Inflammatory macrophage treated with lipopolysaccharide for 4 hours (primary cell): Measurements from ENCODE around the gene AFAP1L1.

Source experiments
- DNase-seq: peaks from one replicate; pipeline ENCODE4 v3.0.0-alpha.2; 2020

Gene AFAP1L1

DNA sequence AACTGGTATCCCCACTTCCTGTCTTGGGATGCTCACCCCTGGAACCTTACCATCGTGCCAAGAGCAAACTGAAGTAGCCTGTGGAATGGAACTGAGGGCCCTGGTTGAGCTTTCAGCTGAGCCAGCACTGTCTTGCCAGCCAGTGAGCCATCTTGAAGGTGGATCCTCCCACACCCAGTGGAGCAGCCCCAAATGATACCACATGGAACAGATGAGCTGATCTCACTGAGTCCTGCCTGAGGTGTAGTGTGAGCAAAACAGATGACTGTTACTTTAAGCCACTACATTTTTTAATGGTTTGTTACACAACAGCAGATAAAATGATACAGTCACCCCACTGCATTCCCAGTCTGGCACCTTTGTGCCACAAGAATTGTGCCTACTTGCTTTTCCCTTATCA is 84.0 kb downstream of the AFAP1L1 start:
- no peak for DNase-seq

DNA sequence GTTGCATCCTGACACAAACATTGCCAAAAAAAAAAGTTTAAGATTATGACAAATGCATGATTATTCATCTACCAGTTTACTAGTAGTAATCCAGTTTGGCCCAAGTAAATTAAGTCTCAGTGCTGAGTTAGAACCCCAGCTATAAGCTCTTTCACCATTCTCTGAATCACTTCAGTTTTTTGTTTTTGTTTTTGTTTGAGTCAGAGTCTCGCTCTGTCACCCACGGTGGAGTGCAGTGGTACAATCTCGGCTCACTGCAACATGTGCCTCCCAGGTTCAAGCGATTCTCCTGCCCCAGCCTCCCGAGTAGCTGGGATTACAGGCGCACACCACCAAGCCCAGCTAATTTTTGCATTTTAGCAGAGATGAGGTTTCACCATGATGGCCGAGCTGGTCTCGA is 84.7 kb downstream of the AFAP1L1 start:
- peak; percentile 7 for DNase-seq

DNA sequence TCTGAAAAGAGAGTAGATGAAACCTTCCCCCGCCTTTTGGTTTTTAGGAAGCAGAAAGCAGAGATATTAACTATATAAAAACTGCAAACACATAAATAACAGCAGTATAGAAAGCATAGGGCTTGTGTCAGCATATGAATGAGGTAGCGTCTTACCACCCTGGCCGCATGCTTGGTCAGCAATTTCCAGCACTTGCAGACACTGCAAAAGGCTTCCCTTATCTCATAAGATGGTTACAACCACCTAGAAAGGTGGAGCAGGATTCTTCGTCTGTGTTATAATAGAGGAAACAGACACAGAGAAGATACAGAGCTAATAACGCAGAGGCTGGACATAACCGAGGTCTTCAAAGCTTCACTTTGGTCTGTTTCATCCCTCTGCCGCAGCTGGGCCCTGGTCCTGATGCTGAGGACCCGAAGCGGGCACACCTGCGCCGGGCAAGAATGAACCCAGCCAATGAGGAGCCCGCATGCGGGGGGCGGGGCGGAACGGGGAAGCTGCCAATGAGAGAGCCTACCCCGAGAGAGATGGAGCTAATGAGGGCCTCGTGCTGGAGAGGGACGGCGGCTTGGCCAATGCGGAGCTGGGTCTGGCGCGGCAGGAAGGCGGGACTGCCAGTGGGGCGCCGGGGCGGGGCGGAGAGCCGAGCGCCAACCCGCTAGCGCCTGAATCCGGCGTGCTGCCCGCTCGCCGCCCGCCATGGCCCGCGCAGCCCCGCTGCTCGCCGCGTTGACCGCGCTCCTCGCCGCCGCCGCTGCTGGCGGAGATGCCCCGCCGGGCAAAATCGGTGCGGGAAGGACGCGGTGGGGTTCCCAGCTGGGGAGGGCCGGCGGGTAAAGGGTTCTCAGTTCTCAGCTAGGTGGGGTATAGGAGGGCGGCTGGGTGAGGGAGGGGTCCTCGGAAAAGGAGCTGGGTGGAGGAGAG is 86.0 kb downstream of the AFAP1L1 start, which contains the start of gene PCYOX1L:
TSS of gene PCYOX1L (plus strand) at position 677 of the 924 bp plus-strand sequence. CDS start at position 700, 23 bp downstream.
- peak; percentile 95 for DNase-seq

DNA sequence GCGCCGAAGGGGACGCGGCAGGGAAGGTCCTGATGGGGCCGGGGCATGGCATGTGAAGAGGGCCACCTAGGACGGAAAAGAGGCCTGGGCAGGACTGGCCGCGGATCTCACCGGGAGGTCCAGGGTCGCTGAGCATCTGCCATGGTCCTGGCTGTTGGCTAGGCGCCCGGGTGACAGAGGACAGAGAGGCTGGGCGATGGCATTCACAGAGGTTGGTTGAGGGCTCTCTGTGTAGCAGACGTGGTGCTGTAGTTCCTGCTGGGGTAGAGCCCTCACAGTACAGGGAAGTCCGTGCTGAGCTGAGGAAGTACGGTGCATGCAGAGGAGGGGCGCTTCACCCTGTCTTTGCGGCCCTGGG is 86.6 kb downstream of the AFAP1L1 start:
- peak; percentile 40 for DNase-seq

DNA sequence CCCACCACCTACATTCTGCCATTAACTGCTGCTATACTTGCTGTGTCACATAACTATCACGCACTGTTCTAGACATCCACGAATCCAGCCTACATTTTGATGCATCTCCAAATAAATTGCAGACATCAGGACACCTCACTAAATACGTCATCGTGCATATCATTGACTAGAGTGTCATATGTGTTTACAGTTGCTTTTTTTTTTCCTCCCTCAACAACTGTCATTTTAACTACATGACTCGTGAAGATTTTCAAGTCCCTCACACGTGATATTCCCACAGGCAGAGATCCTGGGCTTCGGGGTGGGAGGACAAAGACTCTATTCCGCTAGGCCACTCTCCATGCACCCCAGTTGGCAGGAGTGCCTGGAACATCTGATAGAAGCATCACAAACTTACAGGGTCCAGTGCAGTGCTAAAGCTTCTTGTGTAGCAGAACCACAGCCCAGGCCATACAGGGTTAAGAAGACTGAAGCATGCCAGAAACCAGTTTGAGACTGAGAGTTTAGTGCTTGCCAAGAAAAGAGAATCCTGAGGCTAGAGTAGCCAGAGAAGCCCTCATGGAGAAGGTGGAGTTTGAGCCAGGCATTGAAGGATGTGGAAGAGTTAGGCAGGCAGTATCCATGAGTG is 87.3 kb downstream of the AFAP1L1 start:
- no peak for DNase-seq

DNA sequence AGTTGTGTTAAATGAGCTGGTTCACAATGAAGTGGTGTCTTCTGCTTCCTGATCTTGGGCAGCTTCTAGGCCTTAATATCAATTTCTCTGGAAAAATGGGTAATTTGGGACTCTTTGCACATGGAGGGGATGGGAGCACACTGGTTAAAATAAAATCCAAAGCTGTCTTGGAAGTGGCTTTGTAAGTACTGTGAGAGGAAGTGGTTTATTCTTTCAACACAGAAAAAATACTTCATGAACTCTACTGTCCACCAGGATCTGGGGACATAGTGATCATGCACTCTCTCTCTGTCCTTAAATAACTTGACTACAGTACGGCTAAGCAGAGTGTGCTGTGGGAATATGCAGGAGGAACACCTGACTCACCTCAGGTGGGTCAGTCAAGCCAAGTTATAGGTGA is 88.6 kb downstream of the AFAP1L1 start:
- DNase-seq: peak; percentile 22

DNA sequence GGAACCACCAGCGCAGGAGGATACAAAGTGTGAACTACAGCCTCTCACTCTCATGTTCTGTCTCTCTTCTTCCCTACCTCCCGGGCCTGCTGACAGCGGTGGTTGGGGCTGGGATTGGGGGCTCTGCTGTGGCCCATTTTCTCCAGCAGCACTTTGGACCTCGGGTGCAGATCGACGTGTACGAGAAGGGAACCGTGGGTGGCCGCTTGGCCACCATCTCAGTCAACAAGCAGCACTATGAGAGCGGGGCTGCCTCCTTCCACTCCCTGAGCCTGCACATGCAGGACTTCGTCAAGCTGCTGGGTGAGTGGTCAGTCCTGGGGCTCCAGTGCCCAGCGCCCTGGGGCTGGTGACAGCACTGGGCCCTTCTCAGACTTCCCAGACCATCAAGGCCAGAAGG is 90.9 kb downstream of the AFAP1L1 start:
- no peak for DNase-seq

DNA sequence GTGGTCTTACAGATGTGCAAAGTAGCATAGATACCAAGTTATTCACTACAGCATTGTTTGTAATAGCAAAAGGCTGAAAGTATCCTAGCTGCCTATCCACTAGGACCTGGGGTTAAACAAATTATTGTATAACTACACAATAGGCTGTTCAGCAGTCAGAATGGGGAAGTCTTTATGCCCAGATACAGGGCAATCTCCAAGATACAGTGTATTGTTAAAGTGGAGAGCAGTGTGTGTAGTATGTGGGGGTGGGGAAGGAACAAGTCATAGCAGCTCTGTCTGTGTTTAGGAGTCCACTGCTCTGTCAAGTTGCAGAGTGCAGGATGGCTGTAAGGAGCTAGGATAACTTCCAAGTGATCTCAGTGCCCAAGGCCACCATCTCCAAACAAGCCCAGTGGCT is 91.7 kb downstream of the AFAP1L1 start:
- peak; percentile 27 for DNase-seq

DNA sequence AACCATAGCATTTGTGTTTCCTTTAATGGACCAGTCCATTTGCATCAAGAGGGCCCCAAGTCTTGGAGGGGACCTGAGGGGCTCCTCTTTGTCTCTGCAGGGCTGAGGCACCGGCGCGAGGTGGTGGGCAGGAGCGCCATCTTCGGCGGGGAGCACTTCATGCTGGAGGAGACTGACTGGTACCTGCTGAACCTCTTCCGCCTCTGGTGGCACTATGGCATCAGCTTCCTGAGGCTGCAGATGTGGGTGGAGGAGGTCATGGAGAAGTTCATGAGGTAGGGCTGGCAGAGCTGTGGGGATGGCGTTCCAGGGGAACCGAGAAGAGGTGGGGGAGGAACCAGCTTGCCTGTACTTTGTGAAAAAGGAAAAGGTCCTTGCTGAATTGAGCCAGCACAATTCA is 92.3 kb downstream of the AFAP1L1 start:
- no peak for DNase-seq

DNA sequence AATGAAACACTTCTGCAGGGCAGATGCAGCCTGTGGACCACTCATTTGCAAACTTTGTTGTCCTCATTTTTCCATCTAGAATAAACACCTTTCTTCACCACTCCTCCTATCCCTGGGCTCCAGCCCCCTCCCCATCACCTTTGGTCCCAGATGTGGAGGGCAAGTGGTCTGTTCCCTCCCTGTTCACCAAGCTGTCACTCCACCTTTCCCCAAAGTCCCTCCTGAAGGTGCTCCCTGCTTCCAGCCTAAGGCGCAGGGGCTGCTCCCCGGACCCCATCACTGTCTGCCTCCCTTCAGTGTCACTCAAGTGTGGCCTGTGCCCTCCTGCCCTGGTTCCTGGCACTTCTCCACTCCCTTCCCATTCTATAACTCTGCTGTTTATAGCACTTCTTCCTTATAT is 93.1 kb downstream of the AFAP1L1 start:
- no peak for DNase-seq

DNA sequence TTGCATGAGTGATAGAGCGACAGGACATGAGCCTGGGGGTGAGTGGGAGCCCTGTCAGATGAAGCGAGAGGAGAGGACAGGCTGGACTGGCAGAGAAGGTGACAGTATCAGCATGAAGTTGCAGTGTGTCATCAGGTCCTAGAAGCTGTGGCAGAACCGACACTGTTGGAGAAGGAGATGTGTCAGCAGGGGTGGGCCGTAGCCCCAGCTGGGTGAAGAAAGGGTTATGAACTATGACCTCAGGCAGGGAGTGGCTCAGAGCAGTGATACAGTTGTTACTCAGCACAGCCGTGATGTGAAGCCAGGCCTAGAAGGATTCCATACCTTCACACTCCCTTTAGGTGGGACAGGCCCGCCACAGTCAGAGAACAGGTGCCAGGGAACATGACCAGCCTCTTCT is 93.8 kb downstream of the AFAP1L1 start:
- no peak for DNase-seq

DNA sequence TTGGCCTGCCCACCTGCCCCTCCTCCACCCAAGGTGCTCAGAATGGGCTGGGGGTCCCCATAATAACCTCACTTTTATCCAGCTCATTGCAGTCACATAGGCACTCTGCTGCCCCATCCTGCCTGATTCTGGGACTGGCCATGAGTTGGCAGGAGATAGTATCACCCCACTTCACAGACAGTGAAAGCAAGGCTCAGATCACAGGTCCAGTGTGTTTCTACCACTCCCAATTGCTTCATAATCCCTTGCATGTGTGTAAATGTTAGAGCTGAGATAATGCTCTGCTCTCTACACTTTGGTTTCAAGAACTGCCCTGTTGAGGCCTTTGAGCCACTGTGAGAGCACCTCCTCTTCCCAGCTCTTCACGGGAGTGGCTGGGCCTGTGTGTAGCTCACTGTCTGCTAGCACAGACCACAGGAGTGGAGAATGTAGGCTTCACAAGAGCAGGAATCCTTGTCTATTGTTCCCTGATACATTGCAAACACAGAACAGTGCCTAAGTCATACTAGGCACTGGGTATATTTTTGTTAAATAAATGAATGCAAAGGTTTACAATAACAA is 94.6 kb downstream of the AFAP1L1 start:
- no peak for DNase-seq

DNA sequence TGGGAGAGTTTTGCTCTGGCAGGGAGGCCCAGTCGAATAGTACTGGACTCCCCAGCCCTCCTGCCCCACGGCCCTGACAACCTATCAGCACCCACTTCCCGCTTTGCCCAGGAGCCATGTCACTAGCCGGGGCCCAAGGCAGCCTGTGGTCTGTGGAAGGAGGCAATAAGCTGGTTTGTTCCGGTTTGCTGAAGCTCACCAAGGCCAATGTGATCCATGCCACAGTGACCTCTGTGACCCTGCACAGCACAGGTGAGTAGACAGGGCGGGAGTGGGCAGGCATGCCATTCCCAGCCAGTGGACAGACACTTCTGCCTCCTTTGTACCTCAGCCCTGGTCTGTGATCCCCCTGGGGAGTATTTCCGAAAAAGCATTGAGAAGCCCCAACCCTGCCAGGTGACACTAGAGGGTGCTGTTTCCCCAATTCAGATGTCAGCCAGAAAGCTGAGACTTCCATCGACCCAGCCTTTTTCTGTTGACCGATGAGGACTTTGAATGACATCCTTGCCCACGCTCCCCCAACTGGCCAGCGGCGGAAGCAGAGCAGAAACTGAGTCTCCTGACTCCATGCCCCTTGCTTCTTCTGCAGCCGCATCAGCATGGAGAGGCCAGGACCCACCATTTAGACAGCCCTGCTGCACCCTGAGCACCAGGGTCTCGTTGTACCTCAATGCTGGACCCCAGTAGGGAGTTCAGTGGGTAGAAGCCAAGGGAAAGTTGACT is 95.8 kb downstream of the AFAP1L1 start:
- DNase-seq: peak; percentile 55

DNA sequence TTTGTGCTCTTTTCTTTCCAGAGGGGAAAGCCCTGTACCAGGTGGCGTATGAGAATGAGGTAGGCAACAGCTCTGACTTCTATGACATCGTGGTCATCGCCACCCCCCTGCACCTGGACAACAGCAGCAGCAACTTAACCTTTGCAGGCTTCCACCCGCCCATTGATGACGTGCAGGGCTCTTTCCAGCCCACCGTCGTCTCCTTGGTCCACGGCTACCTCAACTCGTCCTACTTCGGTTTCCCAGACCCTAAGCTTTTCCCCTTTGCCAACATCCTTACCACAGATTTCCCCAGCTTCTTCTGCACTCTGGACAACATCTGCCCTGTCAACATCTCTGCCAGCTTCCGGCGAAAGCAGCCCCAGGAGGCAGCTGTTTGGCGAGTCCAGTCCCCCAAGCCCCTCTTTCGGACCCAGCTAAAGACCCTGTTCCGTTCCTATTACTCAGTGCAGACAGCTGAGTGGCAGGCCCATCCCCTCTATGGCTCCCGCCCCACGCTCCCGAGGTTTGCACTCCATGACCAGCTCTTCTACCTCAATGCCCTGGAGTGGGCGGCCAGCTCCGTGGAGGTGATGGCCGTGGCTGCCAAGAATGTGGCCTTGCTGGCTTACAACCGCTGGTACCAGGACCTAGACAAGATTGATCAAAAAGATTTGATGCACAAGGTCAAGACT is 96.5 kb downstream of the AFAP1L1 start:
- DNase-seq: no peak

DNA sequence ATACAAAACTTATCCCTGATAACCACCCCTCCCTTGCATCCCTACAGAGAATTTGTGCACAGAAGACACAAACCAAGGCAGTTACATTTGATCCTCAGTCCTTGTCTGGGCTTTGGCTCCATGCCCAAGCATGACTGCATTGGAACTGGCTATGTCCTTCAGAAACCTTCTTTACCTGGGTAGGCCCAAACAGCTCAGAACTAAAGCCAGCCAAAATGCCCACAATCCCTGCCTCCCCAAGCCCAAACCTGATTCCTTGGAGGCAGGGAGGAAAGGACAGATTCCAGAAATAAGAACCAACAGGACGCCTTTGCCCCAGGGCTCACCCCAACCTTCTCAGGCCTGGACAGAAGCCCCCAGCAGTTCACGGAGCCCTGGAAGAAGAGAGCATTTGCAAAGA is 99.2 kb downstream of the AFAP1L1 start:
- DNase-seq: no peak

DNA sequence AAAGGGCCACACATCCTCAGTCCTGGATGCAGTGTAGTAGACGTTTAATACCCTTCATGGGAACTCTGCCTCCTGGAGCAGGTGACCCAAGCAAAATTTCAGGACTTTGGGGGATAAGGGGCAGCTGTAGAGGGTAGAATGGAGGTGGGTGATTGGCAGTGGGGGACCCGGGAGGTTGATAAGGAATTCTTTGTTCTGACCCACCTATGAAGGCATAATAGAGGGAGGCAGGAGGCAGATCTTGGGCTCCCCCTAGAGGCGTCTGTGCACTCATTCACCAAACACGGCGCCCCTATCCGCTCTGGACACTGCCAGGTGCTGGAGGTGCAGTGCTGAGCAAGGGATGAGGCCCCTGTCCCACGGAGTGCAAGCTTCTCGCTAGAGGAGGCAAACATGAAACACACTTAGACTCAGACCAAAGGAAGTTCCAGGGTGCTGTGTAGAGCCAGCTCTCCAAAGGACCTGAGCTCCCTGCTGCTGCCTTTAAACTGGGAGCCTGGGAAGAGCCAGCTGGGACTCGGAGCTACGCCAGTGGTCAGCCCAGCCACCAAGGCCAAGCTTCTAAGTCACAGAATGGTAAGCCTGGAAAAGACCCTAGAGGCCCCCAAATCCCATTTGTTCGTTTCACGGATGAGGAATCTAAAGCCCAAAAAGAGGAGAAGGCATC is 99.8 kb downstream of the AFAP1L1 start:
- DNase-seq: peak; percentile 56

DNA sequence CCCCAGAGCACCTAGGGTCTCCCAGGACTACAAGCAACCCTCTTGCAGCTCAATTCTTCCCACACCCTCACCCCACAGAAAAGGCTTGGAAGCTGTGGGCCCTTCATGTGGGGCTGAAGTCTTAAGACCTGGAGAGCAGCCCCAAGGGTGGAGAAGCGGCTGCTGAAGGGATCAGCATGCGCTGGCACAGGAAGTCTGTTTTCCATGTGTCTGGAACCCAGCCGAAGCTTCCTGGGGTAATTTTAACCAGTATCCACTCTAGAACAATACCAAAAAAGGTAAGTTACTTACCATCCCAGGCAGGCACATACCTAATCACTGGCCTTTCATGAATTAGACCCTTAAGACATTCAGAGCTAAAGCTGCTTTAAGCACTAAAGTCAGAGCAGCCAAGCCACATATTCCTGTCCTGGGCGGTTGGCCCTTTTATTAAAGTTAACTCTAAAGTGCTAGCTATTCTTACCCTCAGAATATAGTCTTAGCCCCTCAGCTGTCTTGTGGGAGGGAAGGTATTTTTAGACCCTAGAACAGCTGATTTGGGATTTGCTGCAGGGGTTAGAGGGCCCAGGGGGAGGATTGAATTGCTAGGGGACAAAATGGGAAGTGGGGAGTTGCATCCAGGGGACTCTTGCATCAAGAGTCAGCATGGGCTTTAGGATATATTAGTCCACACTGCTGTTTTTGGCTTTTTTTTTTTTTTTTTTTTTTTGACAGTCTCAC is 100.6 kb downstream of the AFAP1L1 start:
- peak; percentile 16 for DNase-seq

DNA sequence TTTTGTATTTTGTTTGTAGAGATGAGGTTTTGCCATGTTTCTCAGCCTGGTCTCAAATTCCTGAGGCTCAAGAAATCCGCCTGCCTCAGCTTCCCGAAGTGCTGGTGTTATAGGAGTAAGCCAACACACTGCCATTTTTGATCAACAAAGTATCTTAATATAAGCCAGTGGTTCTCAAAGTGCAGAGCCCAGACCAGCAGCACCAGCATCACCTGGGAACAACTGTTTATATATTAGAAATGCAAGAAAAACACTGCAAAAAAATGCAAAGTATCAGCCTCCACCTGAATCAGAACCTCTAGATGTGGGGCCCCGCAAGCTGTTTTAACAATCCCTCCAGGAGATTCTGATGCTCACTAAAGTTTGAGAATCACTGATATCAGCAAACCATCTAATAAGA is 101.3 kb downstream of the AFAP1L1 start:
- DNase-seq: no peak

DNA sequence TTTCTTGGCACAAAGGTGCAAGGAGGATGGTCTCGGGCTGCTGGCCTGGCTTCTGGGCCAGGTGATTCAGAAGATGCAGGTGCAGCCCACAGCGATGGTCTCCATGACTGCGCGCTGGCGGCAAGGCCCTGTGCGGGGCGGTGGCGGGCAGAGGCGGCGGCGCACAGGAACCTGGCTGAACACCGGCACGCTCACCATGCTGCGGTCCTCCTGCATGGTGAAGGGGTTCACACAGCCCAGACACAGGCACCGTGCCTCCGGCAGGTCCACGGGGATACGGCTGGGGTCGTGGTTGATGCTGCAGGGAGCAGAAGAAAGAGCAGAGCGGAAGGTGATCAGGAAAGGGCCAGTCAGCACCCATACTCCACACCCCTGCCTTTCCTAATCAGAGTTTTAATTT is 102.6 kb downstream of the AFAP1L1 start:
- DNase-seq: no peak

DNA sequence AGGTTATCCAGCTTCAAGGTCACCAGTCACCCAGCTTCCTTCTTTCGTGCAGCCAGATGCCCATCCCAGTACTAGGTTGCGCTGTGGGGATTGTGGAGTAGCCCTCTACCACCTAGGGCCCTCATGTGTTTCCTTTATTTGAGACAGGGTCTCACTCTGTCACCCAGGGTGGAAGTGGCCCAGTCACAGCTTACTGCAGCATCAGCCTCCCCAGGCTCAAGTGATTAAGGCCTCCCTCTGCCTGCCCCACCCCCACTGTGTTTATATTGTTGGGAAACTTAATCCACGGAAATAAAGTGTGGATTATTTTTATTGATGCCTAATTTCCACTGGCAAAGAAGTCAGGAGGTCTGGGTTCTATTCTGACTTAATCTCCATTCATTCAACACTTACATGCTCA is 103.1 kb downstream of the AFAP1L1 start:
- no peak for DNase-seq

DNA sequence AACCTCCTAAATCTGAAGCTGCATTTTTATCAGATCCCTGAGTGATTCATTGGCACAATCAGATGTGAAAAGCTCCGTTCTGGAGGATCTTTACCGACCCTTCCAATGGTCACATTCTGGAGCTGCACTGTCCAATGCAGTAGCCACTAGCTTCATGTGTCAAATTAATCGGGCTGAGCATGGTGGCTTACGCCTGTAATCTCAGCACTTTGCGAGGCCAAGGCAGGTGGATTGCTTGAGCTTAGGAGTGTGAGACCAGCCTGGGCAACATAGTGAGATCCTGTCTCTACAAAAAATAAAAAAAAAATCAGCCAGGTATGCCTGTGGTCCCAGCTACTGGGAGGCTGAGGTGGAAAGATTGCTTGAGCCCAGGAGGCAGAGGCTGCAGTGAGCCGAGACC is 103.8 kb downstream of the AFAP1L1 start:
- DNase-seq: no peak

DNA sequence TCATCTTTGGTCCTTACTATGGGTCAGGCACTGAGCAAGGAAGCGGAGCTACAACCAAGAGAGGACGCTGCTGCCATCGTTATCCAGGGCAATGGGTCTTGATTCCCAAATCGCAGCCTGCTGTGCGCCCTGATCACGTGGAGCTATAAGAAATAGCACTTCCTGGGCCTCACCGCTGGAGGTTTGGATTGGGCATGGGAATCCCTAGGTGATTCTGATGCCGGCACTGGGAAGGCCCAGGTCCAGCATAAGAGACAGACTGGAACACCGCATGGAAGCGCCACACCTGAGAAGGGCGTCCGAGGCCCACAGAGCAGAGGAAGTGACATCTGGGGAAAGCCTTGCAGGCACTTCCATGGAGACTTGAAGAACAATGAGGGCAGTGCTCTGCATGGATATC is 104.4 kb downstream of the AFAP1L1 start:
- no peak for DNase-seq
